DND-41 (cell line): ENCODE results near the gene ICAM2.

Experiments
- ATAC-seq: fragments of 200-7000 bp; cut with Tn5 transposase; 3 replicates; pipeline ENCODE4 v1.9.1; 2021; ENCODE audit warnings: low read depth; ENCODE audit not compliant: insufficient read depth
- DNase-seq: peaks from one replicate; pipeline ENCODE4 v3.0.0-alpha.2; 2020
- H2AFZ ChIP-seq: 2 replicates; pipeline ENCODE4 v1.6.0; 2012; ENCODE audit warnings: low read depth, low read length
- H3K27ac ChIP-seq: 2 replicates; pipeline ENCODE4 v1.5.1; 2012; ENCODE audit warnings: low read length, inconsistent platforms
- H3K27me3 ChIP-seq: fragments of 200-600 bp; sonication (generic); 2 replicates; pipeline ENCODE4 v1.6.0; 2012; ENCODE audit warnings: low read length, mild to moderate bottlenecking, inconsistent platforms; ENCODE audit not compliant: insufficient read depth, poor library complexity
- H3K36me3 ChIP-seq: 2 replicates; pipeline ENCODE4 v1.5.1; 2012; ENCODE audit warnings: low read length, inconsistent platforms; ENCODE audit not compliant: insufficient read depth
- H3K4me1 ChIP-seq: 2 replicates; pipeline ENCODE4 v1.5.1; 2012; ENCODE audit warnings: mild to moderate bottlenecking, low read length; ENCODE audit not compliant: insufficient read depth
- H3K4me2 ChIP-seq: 2 replicates; pipeline ENCODE4 v1.6.0; 2012; ENCODE audit warnings: mild to moderate bottlenecking, moderate library complexity, low read length, inconsistent platforms; ENCODE audit not compliant: insufficient read depth
- H3K4me3 ChIP-seq, 2 experiments: fragments of 200-600 bp in 1 of 2; shearing (Covaris generic) in 1 of 2; 2 replicates each; pipeline ENCODE4 v1.5.1; 2012 to 2016; ENCODE audit warnings: inconsistent platforms in 2 of 2, low read length in 2 of 2, mild to moderate bottlenecking in 2 of 2, low read depth in 1 of 2, moderate library complexity in 1 of 2
- H3K79me2 ChIP-seq: 2 replicates; pipeline ENCODE4 v1.6.0; 2012; ENCODE audit warnings: low read length, inconsistent platforms; ENCODE audit not compliant: insufficient read depth
- H3K9ac ChIP-seq: 2 replicates; pipeline ENCODE4 v1.6.0; 2012; ENCODE audit warnings: low read depth, mild to moderate bottlenecking, inconsistent platforms, low read length, moderate library complexity
- H3K9me3 ChIP-seq: 2 replicates; pipeline ENCODE4 v1.5.1; 2012; ENCODE audit warnings: low read length, moderate library complexity, mild to moderate bottlenecking, inconsistent platforms; ENCODE audit not compliant: insufficient read depth, severe bottlenecking
- H4K20me1 ChIP-seq: 2 replicates; pipeline ENCODE4 v1.6.0; 2012; ENCODE audit warnings: low read length; ENCODE audit not compliant: insufficient read depth
- CTCF ChIP-seq: IDR thresholded peaks from 2 replicates; pipeline ENCODE4 v1.5.1; 2012; ENCODE audit warnings: borderline replicate concordance, low read length, moderate library complexity, mild to moderate bottlenecking; ENCODE audit not compliant: poor library complexity, severe bottlenecking; ENCODE audit errors: extremely low read depth
- EZH2 ChIP-seq: IDR thresholded peaks from 3 replicates; pipeline ENCODE4 v1.6.1; 2012; ENCODE audit warnings: borderline replicate concordance, low read depth, mild to moderate bottlenecking, moderate library complexity, low read length, inconsistent platforms; ENCODE audit not compliant: severe bottlenecking

ICAM2 gene

GRCh38 chr17:64020056-64020766, at the start of gene ICAM2:
ICAM2 (minus strand) TSS chr17:64020633; CDS start chr17:64006691, 13,942 bp downstream.
- H3K4me3 ChIP-seq, result peak within 1 kb of the TSS; percentile 43 to 73; a peak in 3 of 4 replicates
- H3K9ac ChIP-seq, result peak within 1 kb of the TSS; percentile 67
- peak within 1 kb of the TSS; percentile 87 for H2AFZ ChIP-seq
- peaks cover 65% of the 10 kb centered on the region for H3K4me1 ChIP-seq
- H3K36me3 ChIP-seq, result no peaks in the 10 kb centered on the region
- H3K9me3 ChIP-seq, result no peaks in the 10 kb centered on the region
- no peaks in the 10 kb centered on the region for H3K27me3 ChIP-seq
- ATAC-seq (peak; percentile 84), DNase-seq (peak; percentile 91)
- H3K79me2 ChIP-seq, result peaks cover 43% of the 10 kb centered on the region
- H3K27ac ChIP-seq, result peak within 1 kb of the TSS; percentile 95
- H4K20me1 ChIP-seq, result no peaks in the 10 kb centered on the region
- peak within 1 kb of the TSS; percentile 89 for H3K4me2 ChIP-seq
- TF ChIP-seq EZH2 (no peak), CTCF (no peak)

GRCh38 chr17:64070213-64070612, 49.8 kb upstream of the ICAM2 start:
- H3K27ac ChIP-seq, result no peak overlapping the region
- no peak overlapping the region for H3K4me2 ChIP-seq

GRCh38 chr17:64069143-64069542, 48.7 kb upstream of the ICAM2 start:
- TF ChIP-seq CTCF (no peak), EZH2 (no peak)
- DNase-seq (no peak), ATAC-seq (no peak)
- H3K9ac ChIP-seq, result no peak overlapping the region
- H3K27ac ChIP-seq, result no peak overlapping the region
- no peaks in the 10 kb centered on the region for H3K27me3 ChIP-seq
- H3K4me2 ChIP-seq, result no peak overlapping the region
- H3K79me2 ChIP-seq, result no peaks in the 10 kb centered on the region
- no peaks in the 10 kb centered on the region for H4K20me1 ChIP-seq
- H3K36me3 ChIP-seq, result peaks cover 42% of the 10 kb centered on the region
- H2AFZ ChIP-seq, result no peak overlapping the region
- no peak overlapping the region for H3K4me3 ChIP-seq
- peaks cover 14% of the 10 kb centered on the region for H3K4me1 ChIP-seq
- peaks cover 17% of the 10 kb centered on the region for H3K9me3 ChIP-seq

More at GRCh38 chr17:64070213-64070612, 49.8 kb upstream of the ICAM2 start:
- H3K79me2 ChIP-seq, result no peaks in the 10 kb centered on the region
- H3K4me1 ChIP-seq, result peaks cover 14% of the 10 kb centered on the region
- TF ChIP-seq EZH2 (no peak), CTCF (no peak)
- H3K9me3 ChIP-seq, result peaks cover 17% of the 10 kb centered on the region
- no peak for DNase-seq
- H3K4me3 ChIP-seq, result no peak overlapping the region
- no peaks in the 10 kb centered on the region for H3K27me3 ChIP-seq
- no peak for ATAC-seq
- H3K36me3 ChIP-seq, result peaks cover 46% of the 10 kb centered on the region
- no peak overlapping the region for H2AFZ ChIP-seq
- no peaks in the 10 kb centered on the region for H4K20me1 ChIP-seq
- no peak overlapping the region for H3K9ac ChIP-seq
